ENCODE data around the gene LPP.

LPP gene

GRCh38 chr3:188168648-188169047 is 14.7 kb downstream of the LPP start:
- DNase-seq (ENCODE audit: low read depth in 2 of 2, low spot score in 1 of 2) = no peak

GRCh38 chr3:188169830-188170455 is 16.0 kb downstream of the LPP start:
- DNase-seq (ENCODE audit: low read depth in 2 of 2, low spot score in 1 of 2) = no peak

GRCh38 chr3:188170461-188171459 is 16.8 kb downstream of the LPP start:
- peak in 1 of 2 donors; percentile 21 for DNase-seq (ENCODE audit: low read depth in 2 of 2, low spot score in 1 of 2)

GRCh38 chr3:188171682-188172467 is 17.9 kb downstream of the LPP start:
- DNase-seq (ENCODE audit: low read depth in 2 of 2, low spot score in 1 of 2) = no peak

GRCh38 chr3:188174317-188175044 is 20.5 kb downstream of the LPP start:
- no peak for DNase-seq (ENCODE audit: low read depth in 2 of 2, low spot score in 1 of 2)

GRCh38 chr3:188176476-188176875 is 22.5 kb downstream of the LPP start:
- no peak for DNase-seq (ENCODE audit: low read depth in 2 of 2, low spot score in 1 of 2)

- no peak for DNase-seq (ENCODE audit: low read depth in 2 of 2, low spot score in 1 of 2)
Observed at GRCh38 chr3:188176884-188177283, 22.9 kb downstream of the LPP start.

DNA sequence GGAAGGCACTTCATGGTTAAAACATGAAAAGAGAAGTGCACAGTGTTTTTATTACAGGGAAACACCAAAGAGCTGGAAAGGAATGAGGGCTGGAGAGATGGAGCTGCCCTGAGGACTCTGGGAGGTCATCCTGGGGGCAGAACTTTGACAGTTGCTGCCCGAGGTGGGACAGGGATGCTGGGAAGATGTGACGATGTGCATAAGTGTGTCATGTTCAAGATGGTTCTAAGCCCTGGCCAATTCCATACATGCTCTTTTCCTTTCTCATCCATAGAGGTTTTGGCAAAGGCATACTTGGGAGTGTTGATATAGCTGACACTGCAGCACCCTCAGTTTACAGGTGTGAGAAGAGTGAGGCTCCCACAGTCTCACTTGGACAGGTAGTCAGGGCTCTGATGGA is 23.8 kb downstream of the LPP start:
- DNase-seq (ENCODE audit: low read depth in 2 of 2, low spot score in 1 of 2) = no peak

DNA sequence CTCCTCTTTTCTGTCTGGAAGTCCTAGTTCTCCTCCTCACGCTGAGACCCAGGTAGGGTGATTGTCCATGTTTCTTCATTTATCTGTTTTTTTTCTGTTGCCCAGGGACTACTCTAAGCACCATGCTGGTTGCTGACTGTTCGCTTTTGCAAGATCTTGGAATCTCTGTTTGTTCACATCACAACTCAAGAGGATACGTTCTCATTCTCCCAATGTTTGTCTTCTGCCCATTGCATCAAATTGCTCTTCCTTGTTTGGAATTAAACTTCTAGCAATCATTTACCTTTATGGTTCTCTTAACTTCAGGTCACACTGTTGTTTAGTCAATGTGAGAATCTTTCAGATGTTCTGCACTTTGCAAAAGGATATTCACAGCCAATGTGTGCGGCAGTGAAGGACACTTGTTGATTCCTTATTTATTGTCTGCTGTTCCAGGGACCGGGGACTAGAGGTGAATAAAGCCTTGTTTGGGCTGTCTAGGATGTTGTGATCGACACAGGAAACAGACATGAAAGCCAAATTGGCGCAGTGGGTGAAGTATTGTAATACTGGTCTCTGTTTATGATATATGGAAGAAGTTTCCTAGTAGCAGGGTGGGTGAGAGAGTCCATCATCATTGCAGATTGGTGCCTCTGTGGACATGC is 24.5 kb downstream of the LPP start:
- no peak for DNase-seq (ENCODE audit: low read depth in 2 of 2, low spot score in 1 of 2)

DNA sequence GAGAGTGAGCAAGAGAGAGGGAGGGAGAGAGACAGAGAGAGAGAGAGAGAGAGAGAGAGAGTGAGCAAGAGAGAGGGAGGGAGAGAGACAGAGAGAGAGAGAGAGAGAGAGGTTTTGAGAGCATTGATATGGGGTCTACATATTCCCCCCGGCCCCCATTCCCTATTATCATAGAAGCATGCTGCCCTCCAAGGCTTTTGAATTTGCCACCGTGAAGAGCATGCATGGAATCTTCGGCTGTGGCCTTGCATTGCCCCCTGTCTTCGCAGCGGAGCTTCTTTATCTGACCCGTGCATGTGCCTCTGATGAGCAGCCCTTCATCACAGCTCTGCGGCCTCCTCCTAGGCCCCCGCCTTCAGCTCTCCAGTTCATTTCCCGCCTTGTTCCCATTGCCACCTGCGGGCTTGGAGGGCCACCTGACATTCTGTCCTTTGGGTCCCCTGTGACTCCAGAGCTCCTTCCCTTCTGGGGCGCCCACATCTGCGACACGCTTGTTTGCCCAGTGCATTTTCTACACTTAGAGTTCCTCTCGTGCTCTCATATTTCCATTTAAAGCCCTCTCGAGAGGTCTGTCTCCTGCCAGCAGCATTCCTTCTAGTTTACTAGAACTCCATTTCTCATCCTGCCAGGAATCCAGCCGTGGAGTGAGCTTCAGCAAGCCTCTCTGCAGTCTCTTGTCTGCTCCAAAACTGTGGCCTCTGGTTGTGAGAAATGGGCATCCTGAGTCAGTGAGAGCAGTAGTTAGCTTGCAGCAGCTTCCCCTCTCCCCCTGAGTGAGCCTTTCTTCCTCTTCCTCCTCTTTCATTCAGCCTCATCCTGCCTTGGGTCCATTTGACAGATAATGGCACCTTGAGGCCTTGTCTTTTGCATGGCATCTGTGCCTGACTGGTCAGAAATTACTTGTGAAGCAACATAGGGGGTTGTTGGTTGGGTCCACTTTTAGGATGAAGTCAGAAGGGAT is 25.3 kb downstream of the LPP start:
- DNase-seq (ENCODE audit: low read depth in 2 of 2, low spot score in 1 of 2) = no peak

GRCh38 chr3:188180114-188180513 is 26.2 kb downstream of the LPP start:
- no peak for DNase-seq (ENCODE audit: low read depth in 2 of 2, low spot score in 1 of 2)

DNA sequence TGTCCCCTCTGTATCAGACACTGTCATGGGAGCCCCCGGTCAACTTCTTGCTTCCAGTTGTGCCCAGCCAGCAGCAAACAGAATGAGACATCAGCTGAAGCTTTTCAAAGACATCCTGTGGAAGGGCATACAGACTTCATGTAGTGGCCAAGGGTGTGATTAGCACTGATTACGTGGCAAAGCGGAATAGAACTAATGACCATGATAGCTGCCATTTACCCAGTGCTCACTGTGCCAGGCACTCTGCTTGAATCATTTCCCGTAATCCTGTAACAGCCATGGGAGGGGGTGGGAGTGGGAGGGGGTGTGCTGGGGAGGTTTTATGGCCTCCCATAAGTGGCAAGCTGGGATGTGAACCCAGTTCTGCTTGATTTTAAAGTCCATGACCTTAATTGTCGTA is 29.5 kb downstream of the LPP start:
- no peak for DNase-seq (ENCODE audit: low read depth in 2 of 2, low spot score in 1 of 2)

- no peak for DNase-seq (ENCODE audit: low read depth in 2 of 2, low spot score in 1 of 2)
Observed at GRCh38 chr3:188184160-188184559, 30.2 kb downstream of the LPP start.

- DNase-seq (ENCODE audit: low read depth in 2 of 2, low spot score in 1 of 2) = no peak
Observed at GRCh38 chr3:188184649-188185048, 30.7 kb downstream of the LPP start.

- DNase-seq (ENCODE audit: low read depth in 2 of 2, low spot score in 1 of 2) = no peak
Observed at GRCh38 chr3:188185717-188186251, 31.8 kb downstream of the LPP start.

- DNase-seq (ENCODE audit: low read depth in 2 of 2, low spot score in 1 of 2) = no peak
Observed at GRCh38 chr3:188187053-188187452, 33.1 kb downstream of the LPP start.

GRCh38 chr3:188188911-188189310 is 35.0 kb downstream of the LPP start:
- DNase-seq (ENCODE audit: low read depth in 2 of 2, low spot score in 1 of 2) = no peak

- no peak for DNase-seq (ENCODE audit: low read depth in 2 of 2, low spot score in 1 of 2)
Observed at GRCh38 chr3:188191460-188191859, 37.5 kb downstream of the LPP start.

DNA sequence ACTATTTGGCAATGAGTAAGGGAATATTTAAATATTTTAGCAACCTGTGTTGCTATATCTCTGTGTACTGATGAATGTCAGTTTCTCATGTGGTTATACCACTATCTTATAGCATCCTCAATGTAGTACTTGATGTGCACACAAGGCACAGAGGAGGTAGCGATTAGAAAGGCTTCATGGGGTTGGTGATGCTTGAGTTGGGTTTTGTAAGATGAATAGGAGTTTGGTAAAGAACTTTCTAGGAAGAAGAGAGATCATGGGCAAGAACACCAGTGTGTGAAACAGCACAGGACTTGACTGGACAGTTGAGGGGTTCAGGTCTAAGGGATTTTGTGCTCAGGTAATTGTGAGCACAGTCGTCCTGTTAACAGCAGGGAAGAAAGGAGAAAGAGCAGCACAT is 38.1 kb downstream of the LPP start:
- DNase-seq (ENCODE audit: low read depth in 2 of 2, low spot score in 1 of 2) = no peak

Data from stimulated activated CD8-positive, alpha-beta memory T cell treated with anti-CD3 and anti-CD28 coated beads, Interleukin-4, amount 100 ng/mL, for 4 hours (primary cell).